ENCODE results near the gene BCAS3.

The BCAS3 gene

GRCh38 chr17:61164517-61164916 is 486.9 kb downstream of the BCAS3 start:
- no peak for DNase-seq

GRCh38 chr17:61167075-61167474 is 489.4 kb downstream of the BCAS3 start:
- no peak for DNase-seq

- DNase-seq, result no peak
These were observed 490.9 kb downstream of the BCAS3 start for GRCh38 chr17:61168506-61168905.

GRCh38 chr17:61174310-61174709 is 496.7 kb downstream of the BCAS3 start:
- no peak for DNase-seq

GRCh38 chr17:61175298-61176142 is 497.9 kb downstream of the BCAS3 start:
- no peak for DNase-seq

GRCh38 chr17:61177351-61177750 is 499.7 kb downstream of the BCAS3 start:
- no peak for DNase-seq

- no peak for DNase-seq
These were observed 500.6 kb downstream of the BCAS3 start for GRCh38 chr17:61178284-61178683.

- no peak for DNase-seq
These were observed 501.7 kb downstream of the BCAS3 start for GRCh38 chr17:61179380-61179806.

- DNase-seq, result no peak
These were observed 506.1 kb downstream of the BCAS3 start for GRCh38 chr17:61183793-61184192.

- DNase-seq, result no peak
These were observed 507.7 kb downstream of the BCAS3 start for GRCh38 chr17:61185385-61185784.

GRCh38 chr17:61187038-61187437 is 509.4 kb downstream of the BCAS3 start:
- no peak for DNase-seq

GRCh38 chr17:61188081-61188480 is 510.4 kb downstream of the BCAS3 start:
- no peak for DNase-seq

- DNase-seq, result no peak
These were observed 512.3 kb downstream of the BCAS3 start for GRCh38 chr17:61189968-61190367.

GRCh38 chr17:61196302-61196704 is 518.7 kb downstream of the BCAS3 start:
- DNase-seq, result no peak

GRCh38 chr17:61196799-61197198 is 519.1 kb downstream of the BCAS3 start:
- no peak for DNase-seq

GRCh38 chr17:61199431-61200338 is 522.0 kb downstream of the BCAS3 start:
- DNase-seq, result no peak

- no peak for DNase-seq
These were observed 522.7 kb downstream of the BCAS3 start for GRCh38 chr17:61200339-61200715.

- DNase-seq, result no peak
These were observed 523.6 kb downstream of the BCAS3 start for GRCh38 chr17:61201211-61201610.

GRCh38 chr17:61202564-61202963 is 524.9 kb downstream of the BCAS3 start:
- DNase-seq, result no peak

- DNase-seq, result no peak
These were observed 526.0 kb downstream of the BCAS3 start for GRCh38 chr17:61203671-61204131.

GRCh38 chr17:61204456-61204855 is 526.8 kb downstream of the BCAS3 start:
- DNase-seq, result no peak

GRCh38 chr17:61205401-61205800 is 527.8 kb downstream of the BCAS3 start:
- no peak for DNase-seq

- DNase-seq, result no peak
These were observed 528.3 kb downstream of the BCAS3 start for GRCh38 chr17:61205931-61206330.

- no peak for DNase-seq
These were observed 529.3 kb downstream of the BCAS3 start for GRCh38 chr17:61206922-61207321.
